K562 (cell line): ENCODE measurements around the gene B3GALNT2. TPM values are rescaled to one million over a fixed set of nuclear protein-coding genes. Genes with fewer than 3 reads are reported as not detected.

Source experiments
- E2F6 ChIP-seq, 2 experiments: IDR thresholded peaks; 2 replicates each; pipeline ENCODE4 v1.6.1; 2011; ENCODE audit warnings: borderline replicate concordance in 1 of 2, control low read depth in 1 of 2, low read depth in 1 of 2, low read length in 1 of 2, mild to moderate bottlenecking in 1 of 2, mixed read lengths in 1 of 2, moderate library complexity in 1 of 2; ENCODE audit not compliant: insufficient read depth in 1 of 2, insufficient read length in 1 of 2, poor library complexity in 1 of 2, severe bottlenecking in 1 of 2; ENCODE audit errors: extremely low read depth in 1 of 2
- E4F1 ChIP-seq: fragments of 250-450 bp; sonication (Bioruptor Pico); IDR thresholded peaks from 2 replicates; pipeline ENCODE4 v1.5.0; 2021; ENCODE audit warnings: mild to moderate bottlenecking, borderline replicate concordance
- GTF2B ChIP-seq: IDR thresholded peaks from 2 replicates; pipeline ENCODE4 v1.6.1; 2011; ENCODE audit not compliant: insufficient read length; ENCODE audit errors: extremely low read depth
- MAZ ChIP-seq, 2 experiments: fragments of 450-650 bp in 1 of 2; sonication (generic) in 1 of 2; formaldehyde crosslinking; IDR thresholded peaks in 1 of 2; conservative IDR thresholded peaks in 1 of 2; 2 replicates each; pipeline versions ENCODE4 v1.4.0 to v1.5.0; 2020; ENCODE audit warnings: mild to moderate bottlenecking in 1 of 2, missing genetic modification reagents in 1 of 2
- MCM5 ChIP-seq: fragments of 450-650 bp; IDR thresholded peaks from 2 replicates; pipeline ENCODE4 v1.6.1; 2016; ENCODE audit warnings: low read depth
- NR2F6 ChIP-seq: fragments of 450-650 bp; formaldehyde crosslinking; IDR thresholded peaks from 2 replicates; pipeline ENCODE4 v1.4.0; 2020; ENCODE audit warnings: mild to moderate bottlenecking
- PATZ1 ChIP-seq: fragments of 250-450 bp; sonication (Bioruptor Pico); IDR thresholded peaks from 2 replicates; pipeline ENCODE4 v1.5.0; 2020; ENCODE audit warnings: mild to moderate bottlenecking, borderline replicate concordance
- TFAM ChIP-seq: fragments of 250-450 bp; sonication (Bioruptor Pico); conservative IDR thresholded peaks from 2 replicates; pipeline ENCODE4 v1.5.0; 2021; ENCODE audit warnings: mild to moderate bottlenecking, moderate library complexity
- U2AF1 ChIP-seq: fragments of 200-400 bp; formaldehyde crosslinking; optimal IDR thresholded peaks from 2 replicates; pipeline ENCODE3; 2017; ENCODE audit warnings: mild to moderate bottlenecking, low read depth, low read length, moderate library complexity
- ZNF217 ChIP-seq: sonication (generic); formaldehyde crosslinking; IDR thresholded peaks from 2 replicates; pipeline ENCODE4 v1.8.0; 2022; ENCODE audit warnings: mild to moderate bottlenecking, missing genetic modification reagents
- polyA plus RNA-seq, 8 experiments: library from polyadenylated mRNA; depleted of rRNA in 4 of 8; stranded (reverse) in 5 of 8; unstranded in 3 of 8; fragments of >200 nt; fragmentation: Nextera tagmentation in 2 of 8; fragmentation: Illumina TruSeq in 1 of 8; extraction: Ambion mirVana in 2 of 8; extraction: Trizol in 1 of 8; gene quantifications; 2 replicates each; pipeline versions ENCODE4 v1.2.1 to v1.2.3, GENCODE V29; 2011 to 2014; ENCODE audit warnings: inconsistent platforms in 1 of 8, missing spikeins in 1 of 8
- total RNA-seq, 7 experiments: library from RNA; depleted of rRNA in 6 of 7; stranded (reverse); fragments of >200 nt in 6 of 7; fragmentation: Illumina TruSeq in 2 of 7; extraction: Trizol in 2 of 7; gene quantifications; 2 replicates each; pipeline versions ENCODE4 v1.2.1 to v1.2.3, GENCODE V29; 2011 to 2021; ENCODE audit warnings: low replicate concordance in 1 of 7

Gene B3GALNT2
- total and polyA plus RNA-seq, 9 of the 15 experiments (the other 6 are each of a cell fraction or from before 2014, with no cell fraction given) = 2.0 to 31.7 (median 22.9) TPM

- TF ChIP-seq E2F6 (IDR thresholded peaks at IDR 0.05; ENCODE audit: borderline replicate concordance in 1 of 2, extremely low read depth in 1 of 2, insufficient read depth in 1 of 2, insufficient read length in 1 of 2, low read depth in 1 of 2, low read length in 1 of 2, poor library complexity in 1 of 2, severe bottlenecking in 1 of 2) (no peak), MAZ (CRISPR knock-in tag; conservative IDR thresholded peaks at IDR 0.05 in 1 of 2, IDR thresholded peaks at IDR 0.05 in 1 of 2) (no peak), MCM5 (no peak), PATZ1 (CRISPR knock-in tag) (no peak), GTF2B (no peak), U2AF1 (no peak), NR2F6 (CRISPR knock-in tag) (no peak), ZNF217 (no peak), E4F1 (no peak), TFAM (CRISPR knock-in tag) (no peak)
These were observed 8.7 kb downstream of the B3GALNT2 start (continued) for GRCh38 chr1:235495551-235495950.
